HG02885 (cell line): ENCODE results near the gene EYA2.

ENCODE experiments used
- ATAC-seq: cut with Tn5 transposase; IDR thresholded peaks from one replicate; pipeline ENCODE4 v1.9.1; 2021; ENCODE audit warnings: mild to moderate bottlenecking; ENCODE audit not compliant: unreplicated experiment, poor library complexity

Gene EYA2

DNA sequence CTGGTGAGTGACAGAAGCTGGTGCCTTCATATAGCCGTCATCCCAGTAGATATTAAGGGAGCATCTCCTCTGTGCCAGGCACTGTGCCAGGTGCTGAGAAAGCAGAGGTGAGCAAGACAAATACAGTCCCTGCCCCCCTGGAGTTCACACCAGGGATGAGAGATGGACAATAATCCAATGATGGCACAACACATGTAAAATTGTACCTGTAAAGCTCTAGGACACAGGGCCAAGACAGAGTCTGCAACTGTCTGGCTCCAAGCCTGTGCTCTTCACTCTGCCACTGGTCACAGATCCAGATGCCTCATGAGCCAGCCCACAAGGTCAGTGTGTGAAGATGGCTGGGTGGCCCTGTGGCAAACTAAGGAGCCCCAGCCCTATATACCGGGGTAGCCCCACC lies 133.8 kb downstream of the EYA2 start:
- no peak for ATAC-seq

DNA sequence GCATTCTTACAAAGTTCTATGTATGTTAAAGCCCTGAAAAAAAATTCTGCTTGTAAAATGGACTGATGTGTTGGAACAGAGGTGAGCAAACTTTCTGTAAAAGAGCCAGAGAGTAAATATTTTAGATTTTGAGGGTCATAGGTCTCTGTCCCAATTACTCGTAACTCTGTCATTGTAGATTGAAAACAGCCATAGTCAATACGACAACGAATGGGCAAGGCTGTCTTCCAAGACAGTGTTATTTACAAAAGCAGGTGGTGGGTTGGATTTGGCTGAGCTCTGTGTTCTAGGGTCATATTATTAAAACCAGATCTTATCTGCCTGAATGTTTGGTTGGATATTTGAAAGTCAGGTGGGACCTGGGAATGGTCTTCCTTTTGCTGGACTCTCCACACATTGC lies 135.2 kb downstream of the EYA2 start:
- ATAC-seq: no peak

DNA sequence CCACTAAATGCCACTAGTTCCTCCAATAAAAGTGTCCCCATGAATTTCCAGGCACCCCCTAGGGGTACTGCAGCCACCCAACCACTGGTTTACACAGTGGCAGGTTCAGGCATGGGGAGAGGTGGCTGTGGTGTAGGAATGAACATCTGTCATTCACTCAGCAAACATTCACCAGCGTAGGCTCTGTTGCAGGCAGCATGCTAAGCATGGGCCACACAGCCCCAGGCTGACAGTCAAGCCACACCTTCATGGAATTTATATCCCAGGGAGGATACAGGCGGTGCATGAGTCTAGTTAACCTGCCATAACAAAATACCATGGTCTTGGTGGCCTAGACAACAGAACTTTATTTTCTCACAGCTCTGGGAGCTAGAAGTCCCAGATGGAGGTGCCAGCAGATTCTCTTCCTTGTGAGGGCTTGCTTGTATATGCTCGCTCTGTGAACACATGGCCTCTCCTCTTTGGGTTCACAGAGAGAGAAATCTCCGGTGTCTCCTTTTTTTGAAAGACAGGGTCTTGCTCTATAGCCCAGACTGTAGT lies 135.7 kb downstream of the EYA2 start:
- ATAC-seq: no peak

DNA sequence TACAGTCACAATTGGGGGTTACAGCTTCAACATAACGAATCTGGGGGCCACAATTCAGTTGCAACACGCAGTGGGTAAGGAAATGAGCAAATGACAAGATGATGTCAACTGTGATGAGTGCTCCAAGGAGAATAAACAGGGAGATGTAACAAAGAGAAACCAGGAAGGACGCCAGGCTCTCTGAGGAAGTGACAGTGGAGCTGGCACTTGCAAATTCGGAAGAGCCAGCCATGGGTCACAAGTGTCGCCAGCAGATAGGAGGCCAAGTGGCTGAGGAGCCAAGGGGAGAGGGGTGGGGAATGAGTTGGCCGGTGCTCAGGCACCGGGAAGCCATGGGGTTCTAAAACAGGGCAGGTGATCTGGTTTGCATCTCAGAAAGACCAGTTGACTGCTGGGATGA lies 136.4 kb downstream of the EYA2 start:
- ATAC-seq: no peak

DNA sequence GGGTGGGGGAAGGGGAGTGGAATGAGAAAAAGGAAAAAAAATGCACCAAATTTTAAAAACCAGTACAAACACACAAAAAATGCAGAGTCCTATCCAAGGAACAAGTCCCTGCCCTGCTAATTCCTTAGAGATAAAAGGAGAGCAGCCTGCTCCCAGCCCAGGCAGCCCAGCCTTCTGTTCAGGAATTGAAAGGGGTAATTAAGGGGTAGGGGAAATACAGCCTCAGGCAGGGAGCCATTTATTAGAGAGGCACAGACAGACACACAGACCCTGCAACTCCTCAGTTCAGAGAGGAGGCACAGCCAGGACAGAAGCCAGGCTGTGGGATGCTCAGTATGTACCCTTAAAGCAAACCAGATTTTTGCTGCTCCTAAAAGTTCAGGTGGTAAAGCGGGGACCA lies 137.2 kb downstream of the EYA2 start:
- ATAC-seq: no peak

DNA sequence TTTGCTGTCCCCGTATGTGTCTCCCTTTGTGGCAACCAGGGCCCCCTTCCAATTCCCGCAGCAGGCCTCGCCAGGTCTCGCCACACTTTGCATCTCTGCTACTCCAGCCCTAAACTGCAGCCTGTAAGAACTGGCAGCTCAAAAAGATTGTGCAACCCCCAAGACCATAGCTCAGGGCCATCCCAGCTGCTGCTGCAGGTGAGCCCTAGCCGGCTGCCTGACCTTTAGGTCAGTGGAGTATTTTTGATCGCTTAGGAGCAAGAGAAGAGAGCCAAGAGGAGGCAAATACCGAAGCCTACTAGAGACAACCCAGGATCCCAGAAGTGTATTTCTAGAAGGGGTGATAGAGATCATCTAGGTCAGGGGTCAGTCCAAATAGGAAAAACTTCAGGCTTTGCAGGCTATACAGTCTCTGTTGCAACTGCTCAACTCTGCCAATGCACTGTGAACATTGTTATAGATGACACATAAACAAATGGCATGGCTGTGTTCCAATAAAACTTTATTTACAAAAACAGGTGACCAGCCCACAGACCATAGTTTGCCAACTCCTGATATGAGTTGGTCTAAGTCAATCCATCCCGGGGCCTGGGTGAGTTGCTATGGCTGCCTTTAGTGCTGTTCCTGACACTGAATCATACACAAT lies 138.4 kb downstream of the EYA2 start:
- ATAC-seq: no peak

DNA sequence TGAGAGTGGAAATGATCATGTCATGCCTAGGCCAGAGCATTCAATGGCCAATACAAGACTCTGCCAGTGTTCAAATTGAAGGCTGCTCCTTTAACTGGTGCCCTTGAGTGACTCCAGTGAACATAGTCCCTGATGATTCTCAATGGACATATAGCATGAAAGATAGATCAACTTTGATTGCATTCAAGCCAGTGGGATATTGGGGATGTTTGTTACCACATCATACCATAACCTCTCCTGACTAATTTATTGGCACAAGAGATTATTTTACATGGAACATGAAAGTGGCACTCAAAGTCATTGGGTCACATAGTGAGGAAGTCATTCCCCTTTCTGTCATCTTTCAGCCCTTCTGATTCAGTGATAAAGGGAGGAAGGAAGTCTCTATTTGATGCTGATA lies 139.0 kb downstream of the EYA2 start:
- ATAC-seq: no peak

DNA sequence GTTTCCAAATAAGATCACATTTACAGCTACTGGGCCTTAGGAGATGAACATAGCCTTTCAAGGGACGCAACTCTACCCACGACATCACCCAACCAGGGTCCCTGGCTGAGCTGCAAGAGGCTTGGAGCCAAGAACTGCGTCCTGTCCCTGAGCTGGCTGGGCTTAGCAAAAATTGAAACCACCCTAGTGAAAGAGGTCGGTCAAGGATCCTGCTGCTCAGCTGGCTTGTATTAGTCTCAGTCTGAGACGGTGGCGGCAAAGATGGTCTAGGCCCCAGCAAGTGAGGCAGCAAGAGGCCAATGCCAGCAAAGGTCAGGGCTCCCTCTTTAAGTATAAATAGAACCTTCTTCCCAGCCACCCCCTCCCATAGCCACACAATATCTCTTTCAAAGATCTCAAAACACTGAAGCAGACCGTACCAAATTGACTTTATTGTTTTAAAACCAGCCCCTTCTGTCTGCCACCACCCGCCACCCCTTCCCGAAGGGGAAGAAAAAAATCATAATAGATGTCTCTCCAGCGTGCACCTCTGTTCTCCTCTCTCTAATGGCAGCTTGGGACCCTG lies 140.5 kb downstream of the EYA2 start:
- no peak for ATAC-seq

DNA sequence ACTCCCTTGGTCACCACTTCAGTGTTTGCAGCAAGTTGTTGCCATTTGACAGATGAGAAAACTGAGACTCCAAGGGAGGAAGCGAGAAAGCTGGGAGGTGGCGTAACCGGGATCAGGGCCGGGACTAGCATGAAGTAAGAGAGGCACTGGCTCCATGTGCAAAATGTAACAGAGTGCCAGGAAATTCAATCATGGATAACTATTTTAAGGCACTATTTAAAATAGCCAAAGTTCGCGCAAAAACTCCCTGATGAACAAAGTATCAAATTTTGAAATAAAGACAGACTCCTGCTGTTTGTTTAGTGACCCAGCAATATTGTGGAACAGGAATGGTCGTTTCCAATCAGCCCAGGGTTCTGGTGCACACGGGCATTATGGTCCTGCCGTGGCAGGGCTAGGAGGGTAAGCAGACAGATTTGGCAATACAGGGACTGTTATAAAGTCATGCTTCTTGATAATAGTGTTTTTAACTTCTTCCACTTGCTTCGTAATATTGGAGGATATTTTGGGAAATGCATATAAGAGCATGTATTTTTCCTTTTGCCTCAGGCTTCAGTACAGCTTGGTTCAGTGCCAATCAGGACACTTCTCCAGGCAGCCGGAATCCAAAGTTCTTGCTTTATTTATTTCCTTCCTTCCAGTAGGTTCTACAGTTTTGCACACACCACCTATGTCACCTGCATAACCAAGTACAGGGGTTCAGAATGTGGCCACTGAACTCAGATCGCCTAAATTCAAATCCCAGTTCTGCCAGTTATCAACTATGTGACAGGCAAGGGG lies 141.6 kb downstream of the EYA2 start:
- no peak for ATAC-seq

DNA sequence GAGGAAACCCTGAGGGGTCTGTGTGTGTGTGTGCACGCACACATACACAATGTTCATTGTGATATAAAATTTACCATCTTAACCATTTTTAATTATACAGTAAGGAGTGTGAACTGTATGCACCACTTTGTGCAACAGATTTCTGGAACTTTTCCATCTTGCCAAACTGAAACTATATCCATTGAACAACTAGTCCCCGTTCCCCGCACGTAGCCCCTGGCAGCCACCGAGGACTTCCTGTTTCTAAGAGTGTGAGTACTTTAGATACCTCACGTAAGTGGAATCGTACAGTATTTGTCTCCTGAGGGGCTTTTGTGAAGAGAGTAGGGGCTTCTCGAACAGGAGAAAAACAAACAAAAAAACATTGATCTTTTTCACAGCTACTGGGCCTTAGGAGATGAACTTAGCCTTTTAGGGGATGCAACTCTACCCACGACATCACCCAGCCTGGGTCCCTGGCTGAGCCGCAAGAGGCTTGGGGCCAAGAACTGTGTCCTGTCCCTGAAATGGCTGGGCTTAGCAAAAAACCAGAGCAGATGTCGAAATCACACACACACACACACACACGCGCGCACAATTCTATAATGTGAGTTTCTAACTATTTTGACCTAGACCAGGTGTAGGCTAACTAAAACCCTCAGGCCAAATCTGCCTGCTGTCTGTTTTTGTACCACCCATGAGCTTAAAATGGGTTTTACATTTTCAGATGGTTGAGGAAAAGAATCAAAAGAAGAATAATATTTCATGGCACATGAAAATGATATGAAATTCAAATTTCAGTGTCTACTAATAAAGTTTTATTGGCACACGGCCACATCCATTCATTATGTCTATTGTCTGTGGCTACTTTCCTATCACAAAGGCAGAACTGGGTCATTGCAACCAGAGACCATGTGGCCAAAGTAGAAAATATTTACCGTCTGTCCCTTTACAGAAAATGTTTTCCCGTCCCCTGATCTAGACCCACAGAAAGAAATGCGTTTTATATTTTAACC lies 144.2 kb downstream of the EYA2 start:
- no peak for ATAC-seq

DNA sequence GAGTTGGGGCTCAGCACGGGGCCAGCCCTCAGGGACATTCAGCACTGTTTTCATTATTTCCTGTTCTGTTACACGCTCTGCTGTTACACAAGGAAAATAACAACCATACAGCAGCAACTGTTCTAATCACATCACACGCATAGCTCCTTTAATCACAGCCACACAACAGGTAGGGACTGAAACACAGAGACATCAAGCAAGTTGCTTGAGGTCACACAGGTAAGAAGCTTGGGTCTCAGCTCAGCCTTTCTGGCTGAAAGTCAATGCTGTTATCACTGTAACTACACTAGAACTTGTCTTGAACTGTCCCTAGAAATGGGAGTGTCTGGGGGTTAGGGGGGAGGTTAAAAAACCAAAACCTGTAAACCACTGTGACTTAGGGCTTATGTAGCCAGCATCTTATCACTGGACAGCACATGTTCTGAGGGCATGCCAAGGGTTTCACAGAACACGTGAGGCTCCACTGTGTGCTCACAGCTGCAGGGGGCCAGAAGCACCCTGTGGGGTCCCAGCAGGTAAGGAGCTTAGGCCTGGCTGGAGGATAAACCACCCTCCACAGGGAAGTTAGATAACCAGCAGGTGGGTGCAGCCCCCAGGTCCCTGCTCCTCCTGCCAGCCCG lies 146.0 kb downstream of the EYA2 start:
- ATAC-seq: no peak

DNA sequence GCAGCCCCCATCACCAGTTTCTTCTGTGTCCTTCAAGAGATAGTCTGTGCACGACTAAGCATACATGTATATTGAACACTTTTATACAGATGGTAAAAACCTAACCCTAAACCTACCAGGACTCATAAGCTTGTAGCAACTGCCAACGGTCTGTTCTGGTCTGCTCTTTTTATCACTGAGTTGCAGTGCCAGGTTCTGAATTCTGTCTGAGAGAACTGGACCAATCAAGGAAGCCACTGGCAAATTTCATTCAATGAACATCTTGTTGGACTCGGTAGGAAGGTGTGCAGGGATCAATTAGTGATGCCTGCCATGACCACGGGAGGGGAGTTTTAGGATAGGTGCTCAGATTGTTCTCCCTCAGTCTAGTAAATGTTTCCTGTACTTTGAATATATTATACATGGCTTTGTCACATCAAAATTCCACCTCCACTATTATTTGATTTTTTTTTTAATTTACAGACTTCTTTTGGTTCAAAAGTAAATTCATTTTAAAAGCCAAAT lies 146.8 kb downstream of the EYA2 start:
- no peak for ATAC-seq

DNA sequence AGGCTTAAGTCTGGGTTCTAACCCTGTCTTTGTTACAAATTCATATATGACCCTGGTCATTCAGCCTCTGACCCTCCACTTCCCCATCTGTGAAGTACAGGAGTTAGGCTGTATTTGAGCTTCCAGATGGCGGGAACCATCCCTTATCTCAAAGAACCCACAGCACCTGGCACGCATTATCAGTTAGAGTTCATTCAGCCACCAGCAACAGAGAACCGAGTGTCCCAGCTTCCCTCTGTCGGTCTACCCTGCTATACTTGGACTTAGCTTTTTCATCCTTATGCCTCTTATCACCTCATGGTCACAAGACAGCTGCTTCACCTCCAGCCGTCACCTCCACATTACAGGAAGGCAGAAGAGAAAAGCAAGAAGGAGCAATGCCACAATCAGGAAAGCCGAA lies 147.8 kb downstream of the EYA2 start:
- ATAC-seq: no peak

DNA sequence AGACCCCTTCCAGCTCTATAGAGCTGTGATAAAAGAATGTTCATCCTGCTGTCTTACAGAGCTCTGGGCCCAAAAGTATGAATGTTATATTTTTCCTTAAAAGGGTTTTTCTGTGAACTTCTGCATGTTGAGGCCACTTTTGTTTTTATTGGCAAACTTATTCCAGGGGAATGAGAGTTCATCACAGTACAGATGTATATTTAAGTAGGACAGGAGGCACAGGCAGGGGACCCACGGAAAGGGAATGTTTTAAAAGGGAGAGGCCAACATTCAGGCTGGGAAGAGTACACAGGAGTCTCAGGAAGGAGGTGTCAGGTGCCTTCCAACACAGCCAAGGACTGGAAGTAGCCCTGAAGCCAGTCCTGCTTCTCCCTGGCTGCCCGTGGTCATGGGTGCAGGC lies 148.4 kb downstream of the EYA2 start:
- no peak for ATAC-seq

DNA sequence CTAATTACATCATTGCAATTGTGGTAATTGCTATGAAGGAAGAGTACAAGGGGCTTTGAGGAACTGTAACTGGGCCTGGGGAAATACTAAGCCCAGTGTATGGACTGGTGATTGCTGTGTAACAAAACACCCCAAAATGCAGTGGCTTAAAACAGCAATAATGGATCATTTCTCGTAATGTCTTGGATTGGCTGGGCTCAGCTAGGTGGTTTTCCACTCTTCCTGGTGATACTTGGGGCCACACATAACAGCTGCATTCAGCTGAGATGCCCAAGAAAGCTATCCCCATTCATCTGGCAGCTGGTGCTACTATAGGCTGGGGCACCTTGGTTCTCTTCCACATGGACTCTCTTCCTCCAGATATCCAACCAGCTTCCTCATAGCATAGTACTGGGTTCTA lies 150.3 kb downstream of the EYA2 start:
- ATAC-seq: no peak

DNA sequence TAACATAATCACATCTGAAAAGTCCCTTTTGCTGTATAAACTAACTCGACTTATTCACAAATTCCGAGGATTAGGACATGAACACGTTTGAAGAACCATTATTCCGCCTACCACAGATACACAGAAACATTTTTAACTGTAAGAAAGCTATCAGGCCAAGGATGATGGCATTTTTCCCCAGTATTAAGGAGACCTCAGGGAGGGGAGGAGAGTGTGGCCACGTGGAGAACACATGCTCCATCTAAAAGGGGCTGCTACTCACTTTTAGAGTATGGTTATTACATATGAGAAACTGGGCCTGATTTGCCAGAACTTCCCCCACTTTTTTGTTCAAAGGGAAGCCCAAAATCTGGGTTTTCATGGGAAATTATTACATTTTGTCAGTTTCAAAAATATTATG lies 153.4 kb downstream of the EYA2 start:
- no peak for ATAC-seq

DNA sequence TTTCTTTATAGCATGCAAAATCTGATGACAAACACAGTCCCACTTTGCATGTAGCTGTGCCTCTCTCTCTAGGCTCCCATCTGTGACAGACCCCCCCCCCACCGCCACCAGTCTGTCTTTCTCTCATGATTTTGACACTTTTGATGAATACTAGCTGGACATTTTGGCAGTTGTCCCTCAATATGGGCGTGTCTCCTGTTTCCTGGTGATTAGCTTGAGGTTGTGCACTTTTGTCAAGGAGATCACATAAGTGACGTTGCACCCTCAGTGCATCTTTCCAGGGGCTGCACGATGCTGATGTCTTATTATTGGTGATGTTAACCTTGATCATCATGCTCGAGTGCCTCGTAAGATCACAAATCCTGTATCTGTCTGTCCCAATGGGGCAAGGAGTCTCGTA lies 155.1 kb downstream of the EYA2 start:
- ATAC-seq: no peak

DNA sequence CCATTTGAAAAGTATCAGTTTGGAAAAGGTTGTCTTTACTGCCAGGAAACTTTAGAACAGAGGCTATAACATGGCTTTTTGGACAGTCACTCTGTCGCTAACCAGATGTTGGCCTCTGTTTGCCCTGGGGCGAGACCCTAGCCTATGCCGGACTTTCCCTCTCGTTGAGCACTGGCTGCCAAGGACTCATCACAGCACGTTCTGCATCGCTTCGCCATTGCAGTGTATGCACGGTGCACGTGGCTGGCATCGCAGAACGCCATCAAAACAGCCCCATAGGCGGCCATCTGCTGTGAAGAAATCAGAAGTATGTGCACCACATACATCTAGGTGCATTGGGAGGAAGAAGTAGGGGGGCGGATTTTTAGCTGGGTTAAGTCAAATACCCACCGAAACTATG lies 156.4 kb downstream of the EYA2 start:
- no peak for ATAC-seq

DNA sequence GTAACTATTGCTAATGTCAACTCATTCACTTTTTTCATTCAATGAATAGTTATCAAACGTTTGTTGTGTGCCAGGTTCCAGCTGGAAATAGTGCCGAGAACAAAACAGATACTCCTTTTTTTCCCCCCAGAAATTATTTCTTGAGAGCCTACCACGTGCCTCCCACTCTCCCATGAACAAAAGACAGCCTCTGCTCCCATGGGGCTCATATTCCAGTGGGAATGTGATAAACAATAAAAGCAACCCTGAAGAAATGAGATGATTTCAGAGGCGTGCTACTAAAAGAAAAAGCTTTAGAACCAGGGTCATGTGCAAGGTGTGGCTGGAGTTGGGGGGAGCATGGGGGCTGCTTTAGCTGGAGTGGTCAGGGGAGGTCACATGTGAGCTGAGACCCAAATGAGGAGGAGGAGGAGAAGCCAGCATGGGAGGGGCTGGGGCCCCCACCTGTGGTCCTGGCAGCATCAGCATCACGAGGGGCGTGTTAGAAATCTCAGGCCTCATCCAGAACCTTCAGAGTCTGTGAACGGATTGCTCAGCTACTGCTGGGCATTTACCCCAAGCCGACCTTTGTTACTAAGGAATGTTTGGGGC lies 157.4 kb downstream of the EYA2 start:
- ATAC-seq: no peak
